K562 treated with DMSO at 1 percent for 12 hours (cell line): ENCODE measurements around the gene ADORA2B. TPM values are rescaled to one million over a fixed set of nuclear protein-coding genes. Genes with fewer than 3 reads are reported as not detected.

Experiments used
- total RNA-seq: library from RNA; unstranded; fragments of 300-600 nt; gene quantifications from 2 replicates; pipeline ENCODE4 v1.2.3, GENCODE V29; 2022; ENCODE audit not compliant: insufficient read depth

The ADORA2B gene
- total RNA-seq: 5.4 and 7.5 TPM in 2 replicates

GRCh38 chr17:15944759-15945526 is at the start of gene ADORA2B:
Gene ADORA2B, plus strand, starts transcription at chr17:15945130. Its CDS starts 119 bp downstream, at chr17:15945249.

GRCh38 chr17:15999141-15999973 is 54.4 kb downstream of the ADORA2B start, which contains the start of the genes TTC19 and ZSWIM7:
Gene TTC19, plus strand, starts transcription at chr17:15999824. Its CDS starts 25 bp downstream, at chr17:15999849.
Gene ZSWIM7, minus strand, starts transcription at chr17:15999704. Its CDS starts 110 bp downstream, at chr17:15999594.

Other genes with a start within 250 kb of the ADORA2B start
- 1.8 and 3.8 TPM in 2 replicates for gene ZNF286A, start 245.4 kb upstream of the ADORA2B start, total RNA-seq
- not detected in 2 replicates for gene TBC1D26, start 212.8 kb upstream of the ADORA2B start, total RNA-seq
- 9.6 and 12.9 TPM in 2 replicates for gene ZSWIM7, start 54.6 kb downstream of the ADORA2B start, total RNA-seq
- 20.5 and 26.0 TPM in 2 replicates for gene TTC19, start 54.7 kb downstream of the ADORA2B start, total RNA-seq